Hepatocyte (in vitro differentiated cells): ENCODE data around the gene EXOC4. TPM values are rescaled to one million over a fixed set of nuclear protein-coding genes. Genes with fewer than 3 reads are reported as not detected.

Experiments used
- DNase-seq: peaks from one replicate; pipeline ENCODE4 v3.0.0-alpha.2; 2016; ENCODE audit warnings: low spot score
- H2AFZ ChIP-seq: fragments of 200-600 bp; sonication (generic); 2 replicates; pipeline ENCODE4 v1.6.0; 2016; ENCODE audit warnings: antibody characterized with exemption, mild to moderate bottlenecking
- H3K27ac ChIP-seq: fragments of 200-600 bp; sonication (generic); 2 replicates; pipeline ENCODE4 v1.5.1; 2016; ENCODE audit warnings: mild to moderate bottlenecking
- H3K27me3 ChIP-seq: fragments of 200-600 bp; sonication (generic); 2 replicates; pipeline ENCODE4 v1.6.1; 2016
- H3K36me3 ChIP-seq: fragments of 200-600 bp; sonication (generic); replicated peaks from 2 replicates; pipeline ENCODE4 v1.5.1; 2016; ENCODE audit warnings: low read depth; ENCODE audit not compliant: insufficient read depth
- H3K4me1 ChIP-seq: fragments of 200-600 bp; sonication (generic); 2 replicates; pipeline ENCODE4 v1.5.1; 2016; ENCODE audit warnings: mild to moderate bottlenecking, moderate library complexity; ENCODE audit not compliant: insufficient read depth
- H3K4me2 ChIP-seq: fragments of 200-600 bp; sonication (generic); 2 replicates; pipeline ENCODE4 v1.6.0; 2016
- H3K4me3 ChIP-seq: fragments of 200-600 bp; sonication (generic); 2 replicates; pipeline ENCODE4 v1.5.1; 2016; ENCODE audit warnings: mild to moderate bottlenecking
- H3K79me2 ChIP-seq: fragments of 200-600 bp; sonication (generic); 2 replicates; pipeline ENCODE4 v1.6.0; 2017; ENCODE audit warnings: mild to moderate bottlenecking
- H3K9me2 ChIP-seq: fragments of 200-600 bp; sonication (generic); replicated peaks from 2 replicates; pipeline ENCODE4 v1.6.0; 2017; ENCODE audit warnings: mild to moderate bottlenecking; ENCODE audit not compliant: insufficient read depth
- H3K9me3 ChIP-seq: fragments of 200-600 bp; sonication (generic); 2 replicates; pipeline ENCODE4 v1.5.1; 2016; ENCODE audit warnings: low read depth, mild to moderate bottlenecking
- H4K20me1 ChIP-seq: fragments of 200-600 bp; sonication (generic); 2 replicates; pipeline ENCODE4 v1.6.0; 2016; ENCODE audit warnings: mild to moderate bottlenecking; ENCODE audit not compliant: insufficient read depth, poor library complexity, severe bottlenecking
- EZH2 ChIP-seq: fragments of 200-600 bp; sonication (generic); IDR thresholded peaks from 2 replicates; pipeline ENCODE4 v1.6.1; 2016; ENCODE audit warnings: antibody characterized with exemption, mild to moderate bottlenecking, borderline replicate concordance
- EZH2phosphoT487 ChIP-seq: fragments of 200-600 bp; sonication (generic); IDR thresholded peaks from one replicate; pipeline ENCODE4 v1.6.1; 2018; ENCODE audit warnings: antibody characterized with exemption, mild to moderate bottlenecking, low read depth, moderate library complexity; ENCODE audit not compliant: unreplicated experiment, severe bottlenecking
- WGBS: methylation state at CpG from one replicate; pipeline ENCODE4 v1.1.6; 2016; ENCODE audit warnings: low lambda C conversion rate; ENCODE audit errors: missing lambda C conversion rate; 5-methylcytosine and 5-hydroxymethylcytosine counted together
- polyA plus RNA-seq: library from polyadenylated mRNA; unstranded; fragments of >200 nt; fragmentation: Nextera tagmentation; extraction: Ambion mirVana; gene quantifications from 2 replicates; pipeline ENCODE4 v1.2.1, GENCODE V29; 2016
- total RNA-seq: library from RNA; depleted of rRNA; stranded (reverse); fragments of >200 nt; gene quantifications from 2 replicates; pipeline ENCODE4 v1.2.3, GENCODE V29; 2014
- TF ChIP-seq, protein P1 (sequence below): fragments of 200-600 bp; sonication (generic); IDR thresholded peaks from 2 replicates; pipeline ENCODE4 v1.5.1; 2016; ENCODE audit warnings: antibody characterized with exemption, mild to moderate bottlenecking; ENCODE audit not compliant: poor library complexity

EXOC4 gene
- total and polyA plus RNA-seq, 2 experiments from 2014 or later, result 34.8 to 56.1 TPM

DNA sequence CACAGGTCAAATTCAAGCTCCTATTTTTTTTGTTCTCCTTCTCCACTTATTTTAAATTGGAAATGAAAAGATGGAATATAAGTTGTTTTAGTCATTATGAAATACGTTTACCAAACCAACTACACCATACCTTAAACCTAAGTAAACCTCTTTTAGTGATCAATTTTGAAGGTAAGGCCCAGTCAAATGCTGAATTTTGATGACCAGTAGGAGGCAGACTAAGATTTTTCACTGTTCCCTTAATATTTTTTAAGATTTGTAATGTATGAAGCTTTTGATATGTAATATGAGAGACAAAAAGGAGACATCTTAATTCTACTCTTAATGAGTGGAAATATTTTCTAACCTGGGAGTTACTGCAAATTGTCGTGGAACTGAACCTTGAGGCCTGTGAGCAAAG is 311.6 kb downstream of the EXOC4 start:
- Histone ChIP-seq H3K4me1 (no peaks in the 10 kb centered on the region), H3K9me3 (no peaks in the 10 kb centered on the region), H3K9me2 (no peaks in the 10 kb centered on the region), H3K27ac (no peak overlapping the region), H2AFZ (no peak overlapping the region), H4K20me1 (no peaks in the 10 kb centered on the region), H3K4me2 (no peak overlapping the region), H3K27me3 (no peaks in the 10 kb centered on the region), H3K4me3 (no peak overlapping the region), H3K36me3 (no peaks in the 10 kb centered on the region), H3K79me2 (no peaks in the 10 kb centered on the region)
- no peak for TF ChIP-seq EZH2
- 92% methylated on average over 2 of the region's 2 CpGs for WGBS
- no peak for DNase-seq

DNA sequence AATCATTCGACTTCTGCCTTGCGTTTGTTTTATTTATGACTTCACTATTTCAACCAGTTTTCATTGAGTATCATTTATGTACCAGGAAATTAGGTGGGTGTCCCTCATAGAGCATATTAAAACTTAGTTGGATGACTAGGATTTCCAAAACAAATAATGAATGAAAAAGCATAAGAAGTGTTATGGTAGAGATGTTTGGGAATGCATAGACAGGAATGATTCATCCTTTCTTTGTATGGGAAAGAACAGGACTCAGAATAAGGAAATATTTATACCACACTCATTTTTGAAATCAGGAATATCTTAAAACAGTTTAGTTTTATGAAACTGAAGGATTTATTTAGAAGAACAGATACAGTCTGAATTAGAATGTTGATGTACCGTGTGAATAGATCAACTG is 315.7 kb downstream of the EXOC4 start:
- H4K20me1 ChIP-seq, result no peaks in the 10 kb centered on the region
- TF ChIP-seq EZH2 (no peak), EZH2phosphoT487 (no peak)
- TF ChIP-seq, protein P1, sequence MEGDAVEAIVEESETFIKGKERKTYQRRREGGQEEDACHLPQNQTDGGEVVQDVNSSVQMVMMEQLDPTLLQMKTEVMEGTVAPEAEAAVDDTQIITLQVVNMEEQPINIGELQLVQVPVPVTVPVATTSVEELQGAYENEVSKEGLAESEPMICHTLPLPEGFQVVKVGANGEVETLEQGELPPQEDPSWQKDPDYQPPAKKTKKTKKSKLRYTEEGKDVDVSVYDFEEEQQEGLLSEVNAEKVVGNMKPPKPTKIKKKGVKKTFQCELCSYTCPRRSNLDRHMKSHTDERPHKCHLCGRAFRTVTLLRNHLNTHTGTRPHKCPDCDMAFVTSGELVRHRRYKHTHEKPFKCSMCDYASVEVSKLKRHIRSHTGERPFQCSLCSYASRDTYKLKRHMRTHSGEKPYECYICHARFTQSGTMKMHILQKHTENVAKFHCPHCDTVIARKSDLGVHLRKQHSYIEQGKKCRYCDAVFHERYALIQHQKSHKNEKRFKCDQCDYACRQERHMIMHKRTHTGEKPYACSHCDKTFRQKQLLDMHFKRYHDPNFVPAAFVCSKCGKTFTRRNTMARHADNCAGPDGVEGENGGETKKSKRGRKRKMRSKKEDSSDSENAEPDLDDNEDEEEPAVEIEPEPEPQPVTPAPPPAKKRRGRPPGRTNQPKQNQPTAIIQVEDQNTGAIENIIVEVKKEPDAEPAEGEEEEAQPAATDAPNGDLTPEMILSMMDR, result no peak
- DNase-seq, result no peak
- H3K36me3 ChIP-seq, result no peaks in the 10 kb centered on the region
- no peak overlapping the region for H2AFZ ChIP-seq
- no peaks in the 10 kb centered on the region for H3K4me1 ChIP-seq
- no peaks in the 10 kb centered on the region for H3K27me3 ChIP-seq
- no peak overlapping the region for H3K27ac ChIP-seq
- no peaks in the 10 kb centered on the region for H3K9me3 ChIP-seq
- H3K4me2 ChIP-seq, result no peak overlapping the region
- H3K9me2 ChIP-seq, result no peaks in the 10 kb centered on the region
- WGBS, result 94% methylated on average over 3 of the region's 3 CpGs
- no peak overlapping the region for H3K4me3 ChIP-seq
- H3K79me2 ChIP-seq, result no peaks in the 10 kb centered on the region

DNA sequence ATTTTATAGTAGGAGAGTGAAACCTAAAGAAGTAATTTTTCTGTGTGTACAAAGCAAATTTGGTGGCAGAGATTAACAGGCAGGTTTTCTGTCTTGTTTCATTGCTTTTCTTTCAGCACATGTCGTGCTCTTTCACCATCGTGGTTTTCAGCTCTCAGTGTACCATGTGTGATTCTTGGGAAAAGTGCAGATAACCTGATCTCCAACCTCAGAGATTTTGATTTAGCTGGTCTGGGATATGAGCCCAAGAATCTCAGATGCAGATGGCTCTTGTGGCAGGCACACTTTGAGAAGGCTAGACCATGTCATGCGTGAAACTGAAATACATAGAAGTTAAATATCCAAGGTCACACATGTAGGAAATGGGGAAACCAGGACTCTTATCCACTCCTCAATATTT is 317.4 kb downstream of the EXOC4 start:
- Histone ChIP-seq H3K36me3 (no peaks in the 10 kb centered on the region), H2AFZ (no peak overlapping the region), H3K4me1 (no peaks in the 10 kb centered on the region), H3K79me2 (no peaks in the 10 kb centered on the region), H3K27me3 (no peaks in the 10 kb centered on the region), H3K4me3 (no peak overlapping the region), H3K27ac (no peak overlapping the region), H3K4me2 (no peak overlapping the region), H3K9me3 (no peaks in the 10 kb centered on the region), H4K20me1 (no peaks in the 10 kb centered on the region), H3K9me2 (no peaks in the 10 kb centered on the region)
- WGBS, result 82% methylated on average over 3 of the region's 3 CpGs
- no peak for DNase-seq
- TF ChIP-seq EZH2phosphoT487, result no peak
- TF ChIP-seq, protein P1, result no peak
- TF ChIP-seq EZH2, result no peak

DNA sequence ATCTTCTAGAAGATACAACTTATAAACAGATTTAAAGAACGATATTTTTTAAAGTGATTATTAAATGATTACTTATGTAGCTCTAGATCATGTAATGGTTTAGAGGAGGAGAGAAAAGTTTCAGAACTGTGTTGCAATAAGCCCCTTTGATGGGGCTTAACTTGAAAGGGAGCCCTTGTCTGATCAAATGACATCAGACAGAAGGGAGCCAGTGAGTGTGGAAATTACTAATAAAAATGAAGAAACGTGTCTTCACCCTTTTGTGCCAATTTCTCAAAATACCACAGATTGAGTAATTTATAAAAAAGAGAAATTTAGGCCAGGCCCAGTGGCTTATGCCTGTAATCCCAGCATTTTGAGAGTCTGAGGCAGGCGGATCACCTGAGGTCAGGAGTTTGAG is 318.2 kb downstream of the EXOC4 start:
- H4K20me1 ChIP-seq, result no peaks in the 10 kb centered on the region
- H3K36me3 ChIP-seq, result no peaks in the 10 kb centered on the region
- no peak for DNase-seq
- no peaks in the 10 kb centered on the region for H3K9me2 ChIP-seq
- no peaks in the 10 kb centered on the region for H3K27me3 ChIP-seq
- no peak for TF ChIP-seq EZH2
- no peak for TF ChIP-seq EZH2phosphoT487
- TF ChIP-seq, protein P1, result no peak
- H3K79me2 ChIP-seq, result no peaks in the 10 kb centered on the region
- no peak overlapping the region for H2AFZ ChIP-seq
- H3K27ac ChIP-seq, result no peak overlapping the region
- H3K4me1 ChIP-seq, result no peaks in the 10 kb centered on the region
- H3K9me3 ChIP-seq, result no peaks in the 10 kb centered on the region
- H3K4me3 ChIP-seq, result no peak overlapping the region
- WGBS, result 77% methylated on average over 3 of the region's 3 CpGs
- H3K4me2 ChIP-seq, result no peak overlapping the region
